Raji (cell line): ENCODE measurements around the gene PRRT1.

Experiments used
- POLR2A ChIP-seq: IDR thresholded peaks from 2 replicates; pipeline ENCODE4 v1.6.1; 2011; ENCODE audit warnings: low read depth, low read length, control low read depth; ENCODE audit not compliant: insufficient read depth

The PRRT1 gene

GRCh38 chr6:32149092-32149755 is 2.5 kb downstream of the PRRT1 start:
- no peak for TF ChIP-seq POLR2A

GRCh38 chr6:32148289-32149091 is 3.2 kb downstream of the PRRT1 start:
- TF ChIP-seq POLR2A, result no peak

- TF ChIP-seq POLR2A, result no peak
These were observed 4.2 kb downstream of the PRRT1 start for GRCh38 chr6:32147401-32148132.

GRCh38 chr6:32146687-32147086 is 5.1 kb downstream of the PRRT1 start:
- no peak for TF ChIP-seq POLR2A

GRCh38 chr6:32146287-32146686 is 5.5 kb downstream of the PRRT1 start:
- TF ChIP-seq POLR2A, result no peak

- TF ChIP-seq POLR2A, result no peak
These were observed 11.2 kb downstream of the PRRT1 start for GRCh38 chr6:32140420-32141046.

GRCh38 chr6:32139590-32139989 is 12.1 kb downstream of the PRRT1 start:
- no peak for TF ChIP-seq POLR2A

GRCh38 chr6:32137454-32137853 is 14.3 kb downstream of the PRRT1 start:
- no peak for TF ChIP-seq POLR2A

GRCh38 chr6:32133786-32134185 is 18.0 kb downstream of the PRRT1 start:
- TF ChIP-seq POLR2A, result no peak

- no peak for TF ChIP-seq POLR2A
These were observed 19.6 kb downstream of the PRRT1 start for GRCh38 chr6:32132110-32132509.

- no peak for TF ChIP-seq POLR2A
These were observed 20.2 kb downstream of the PRRT1 start for GRCh38 chr6:32131439-32131948.

- no peak for TF ChIP-seq POLR2A
These were observed 22.2 kb downstream of the PRRT1 start for GRCh38 chr6:32129297-32130088.

GRCh38 chr6:32128751-32129296 is 22.9 kb downstream of the PRRT1 start:
- no peak for TF ChIP-seq POLR2A
